ENCODE measurements around the gene TEC.
A peak's percentile ranks its signal among the peaks of the same experiment; 100 is the strongest.

Gene TEC

GRCh38 chr4:48163746-48164145 is 105.9 kb downstream of the TEC start:
- no peak overlapping the region for H3K4me3 ChIP-seq (ENCODE audit: low read length)
- H3K36me3 ChIP-seq (ENCODE audit: control insufficient read depth, insufficient read depth, low read length), result no peaks in the 10 kb centered on the region
- H3K27me3 ChIP-seq (ENCODE audit: control insufficient read depth, insufficient read depth, low read length), result no peaks in the 10 kb centered on the region
- no peak overlapping the region for H3K9ac ChIP-seq (ENCODE audit: low read length)
- H3K27ac ChIP-seq (ENCODE audit: low read depth, low read length), result no peak overlapping the region
- no peaks in the 10 kb centered on the region for H3K4me1 ChIP-seq (ENCODE audit: control insufficient read depth, insufficient read depth, low read length)

DNA sequence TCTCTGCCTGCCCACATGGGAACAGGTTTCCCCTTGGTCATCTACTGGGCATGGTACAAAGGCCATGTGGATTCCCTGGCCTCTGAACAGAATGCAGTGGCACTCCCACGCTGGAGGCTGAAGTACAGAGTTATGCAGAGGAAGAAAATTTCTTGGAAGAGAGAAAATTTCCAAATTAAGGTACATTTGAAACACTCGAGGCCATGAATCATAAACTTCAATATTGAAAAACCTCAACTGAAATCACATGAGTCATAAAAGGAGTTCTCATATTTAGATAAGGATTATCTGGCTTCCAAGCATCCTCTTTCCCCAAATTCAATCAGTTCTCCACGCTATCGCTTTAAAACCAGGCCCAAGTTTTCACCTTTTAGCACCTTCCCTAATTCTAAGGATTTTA is 107.5 kb downstream of the TEC start:
- H3K36me3 ChIP-seq (ENCODE audit: control insufficient read depth, insufficient read depth, low read length), result no peaks in the 10 kb centered on the region

DNA sequence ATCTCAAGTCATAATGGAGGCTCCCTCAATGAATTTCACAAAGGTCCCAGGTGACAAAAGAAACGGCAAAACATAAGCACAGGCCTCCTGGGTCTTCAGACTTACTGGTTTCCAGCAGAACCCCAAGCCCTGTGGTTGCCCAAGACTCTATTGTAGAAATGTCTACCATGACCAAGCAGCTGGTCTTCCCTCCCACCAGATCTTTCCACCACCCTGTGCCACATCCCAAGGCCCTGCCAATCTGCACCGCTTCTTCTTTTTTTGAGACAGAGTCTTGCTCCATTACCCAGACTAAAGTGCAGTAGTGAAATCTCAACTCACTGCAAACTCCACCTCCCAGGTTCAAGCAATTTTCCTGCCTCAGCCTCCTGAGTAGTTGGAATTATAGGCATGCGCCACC is 112.4 kb downstream of the TEC start:
- Histone ChIP-seq H3K4me3 (ENCODE audit: low read length) (no peak overlapping the region), H3K9ac (ENCODE audit: low read length) (no peak overlapping the region), H3K4me1 (ENCODE audit: control insufficient read depth, insufficient read depth, low read length) (no peaks in the 10 kb centered on the region), H3K27me3 (ENCODE audit: control insufficient read depth, insufficient read depth, low read length) (no peaks in the 10 kb centered on the region), H3K36me3 (ENCODE audit: control insufficient read depth, insufficient read depth, low read length) (peaks cover 4% of the 10 kb centered on the region), H3K27ac (ENCODE audit: low read depth, low read length) (no peak overlapping the region)

More for the DNA sequence above, 107.5 kb downstream of the TEC start:
- Histone ChIP-seq H3K27me3 (ENCODE audit: control insufficient read depth, insufficient read depth, low read length) (no peaks in the 10 kb centered on the region), H3K27ac (ENCODE audit: low read depth, low read length) (no peak overlapping the region), H3K4me1 (ENCODE audit: control insufficient read depth, insufficient read depth, low read length) (no peaks in the 10 kb centered on the region), H3K9ac (ENCODE audit: low read length) (no peak overlapping the region), H3K4me3 (ENCODE audit: low read length) (no peak overlapping the region)

DNA sequence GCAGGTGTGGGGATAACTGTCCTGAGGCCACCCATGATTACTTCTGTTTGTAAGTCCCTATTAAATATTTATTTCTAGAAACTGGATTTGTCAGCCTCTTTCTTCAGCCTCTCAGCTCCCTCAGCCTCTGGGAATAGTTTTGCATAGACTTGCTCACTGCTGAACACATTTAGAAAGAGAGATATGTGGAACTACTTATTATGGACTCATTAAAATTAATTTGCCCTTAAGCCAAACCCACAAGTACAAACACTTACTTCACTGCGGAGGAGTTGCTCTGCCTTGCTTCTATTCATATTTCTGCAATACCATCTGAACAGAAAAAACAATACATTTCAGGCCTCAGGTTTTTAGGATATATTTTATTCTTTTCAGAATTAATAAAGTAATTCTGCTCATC is 113.2 kb downstream of the TEC start:
- peaks cover 4% of the 10 kb centered on the region for H3K36me3 ChIP-seq (ENCODE audit: control insufficient read depth, insufficient read depth, low read length)
- no peaks in the 10 kb centered on the region for H3K27me3 ChIP-seq (ENCODE audit: control insufficient read depth, insufficient read depth, low read length)
- H3K4me3 ChIP-seq (ENCODE audit: low read length), result no peak overlapping the region
- H3K4me1 ChIP-seq (ENCODE audit: control insufficient read depth, insufficient read depth, low read length), result no peaks in the 10 kb centered on the region
- no peak overlapping the region for H3K9ac ChIP-seq (ENCODE audit: low read length)
- no peak overlapping the region for H3K27ac ChIP-seq (ENCODE audit: low read depth, low read length)

DNA sequence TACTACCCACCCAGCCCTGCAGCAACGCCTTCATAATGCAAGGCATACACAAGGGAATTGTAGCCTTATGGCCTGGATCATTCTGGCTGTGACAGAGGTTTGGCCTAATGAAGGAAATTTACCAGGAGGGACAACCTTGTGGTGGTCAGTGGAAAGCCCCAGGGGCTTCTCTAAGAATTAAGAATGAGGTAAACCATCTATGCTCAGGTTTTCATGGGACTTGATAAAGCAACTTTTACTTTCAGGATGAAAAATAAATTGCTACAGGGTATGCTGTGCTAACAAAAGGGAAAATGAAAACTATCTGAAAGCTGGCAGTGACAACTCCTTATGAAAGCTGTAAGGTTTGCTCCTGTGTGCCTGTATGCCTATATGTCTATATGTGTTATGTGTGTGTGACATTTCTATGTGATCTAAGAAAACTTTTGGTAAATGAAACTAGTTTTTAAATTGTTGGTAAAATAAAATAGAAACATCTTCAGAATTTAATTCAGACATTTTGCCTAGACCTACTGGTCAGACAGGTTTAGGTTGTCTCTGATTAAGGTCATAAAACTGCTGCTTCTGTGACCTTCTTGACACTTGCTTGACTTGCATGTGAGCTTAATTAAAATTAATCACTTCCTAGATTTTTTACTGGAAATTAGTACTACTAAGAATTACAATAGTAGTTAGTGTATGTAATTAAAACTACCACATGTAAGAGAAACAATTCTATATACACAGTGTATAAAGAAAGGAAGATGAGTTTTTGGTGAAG is 115.7 kb downstream of the TEC start:
- Histone ChIP-seq H3K4me1 (ENCODE audit: control insufficient read depth, insufficient read depth, low read length) (no peaks in the 10 kb centered on the region), H3K4me3 (ENCODE audit: low read length) (no peak overlapping the region)

DNA sequence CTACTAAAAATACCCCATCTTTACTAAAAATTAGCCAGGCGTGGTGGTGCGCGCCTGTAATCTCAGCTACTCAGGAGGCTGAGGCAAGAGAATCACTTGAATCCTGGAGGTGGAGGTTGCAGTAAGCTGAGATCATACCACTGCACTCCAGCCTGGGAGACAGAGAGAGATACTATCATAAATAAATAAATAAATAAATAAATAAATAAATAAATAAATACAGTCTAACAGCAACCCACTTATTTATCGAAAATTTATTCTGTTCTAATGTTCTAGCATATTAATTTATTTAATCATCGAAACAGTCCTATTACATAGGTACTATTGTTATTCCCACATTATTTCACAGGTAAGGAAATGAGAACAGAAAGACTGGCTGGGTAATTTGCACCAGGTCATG is 117.4 kb downstream of the TEC start:
- Histone ChIP-seq H3K27me3 (ENCODE audit: control insufficient read depth, insufficient read depth, low read length) (no peaks in the 10 kb centered on the region), H3K4me3 (ENCODE audit: low read length) (no peak overlapping the region), H3K4me1 (ENCODE audit: control insufficient read depth, insufficient read depth, low read length) (no peaks in the 10 kb centered on the region), H3K9ac (ENCODE audit: low read length) (no peak overlapping the region), H3K27ac (ENCODE audit: low read depth, low read length) (no peak overlapping the region), H3K36me3 (ENCODE audit: control insufficient read depth, insufficient read depth, low read length) (peaks cover 4% of the 10 kb centered on the region)

More for the DNA sequence above, 115.7 kb downstream of the TEC start:
- Histone ChIP-seq H3K27ac (ENCODE audit: low read depth, low read length) (no peak overlapping the region), H3K27me3 (ENCODE audit: control insufficient read depth, insufficient read depth, low read length) (no peaks in the 10 kb centered on the region), H3K36me3 (ENCODE audit: control insufficient read depth, insufficient read depth, low read length) (peaks cover 4% of the 10 kb centered on the region), H3K9ac (ENCODE audit: low read length) (no peak overlapping the region)

GRCh38 chr4:48149827-48150370 is 119.7 kb downstream of the TEC start:
- Histone ChIP-seq H3K27ac (ENCODE audit: low read depth, low read length) (no peak overlapping the region), H3K9ac (ENCODE audit: low read length) (no peak overlapping the region), H3K36me3 (ENCODE audit: control insufficient read depth, insufficient read depth, low read length) (no peaks in the 10 kb centered on the region), H3K4me3 (ENCODE audit: low read length) (no peak overlapping the region), H3K4me1 (ENCODE audit: control insufficient read depth, insufficient read depth, low read length) (no peaks in the 10 kb centered on the region), H3K27me3 (ENCODE audit: control insufficient read depth, insufficient read depth, low read length) (no peaks in the 10 kb centered on the region)

GRCh38 chr4:48147621-48148020 is 122.0 kb downstream of the TEC start:
- no peaks in the 10 kb centered on the region for H3K27me3 ChIP-seq (ENCODE audit: control insufficient read depth, insufficient read depth, low read length)
- no peaks in the 10 kb centered on the region for H3K36me3 ChIP-seq (ENCODE audit: control insufficient read depth, insufficient read depth, low read length)
- no peak overlapping the region for H3K9ac ChIP-seq (ENCODE audit: low read length)
- no peak overlapping the region for H3K4me3 ChIP-seq (ENCODE audit: low read length)
- H3K4me1 ChIP-seq (ENCODE audit: control insufficient read depth, insufficient read depth, low read length), result no peaks in the 10 kb centered on the region
- H3K27ac ChIP-seq (ENCODE audit: low read depth, low read length), result no peak overlapping the region

DNA sequence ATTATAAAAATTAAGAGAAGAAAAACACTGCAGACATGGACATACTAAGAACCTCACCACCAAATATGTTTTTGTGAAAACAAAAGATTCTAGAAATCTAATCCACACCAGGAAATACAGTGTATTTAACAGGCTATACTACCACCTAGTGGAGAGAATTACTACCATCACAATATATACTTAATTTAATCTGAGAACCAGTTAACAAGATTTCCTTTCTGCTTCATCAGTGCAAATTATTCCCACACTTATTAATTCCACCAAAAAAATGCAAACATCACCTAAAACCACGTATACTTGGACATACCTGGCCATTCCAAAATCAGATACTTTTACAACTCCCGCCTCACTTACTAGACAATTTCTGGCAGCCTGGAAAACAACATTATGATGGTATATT is 128.6 kb downstream of the TEC start:
- Histone ChIP-seq H3K4me3 (ENCODE audit: low read length) (no peak overlapping the region), H3K9ac (ENCODE audit: low read length) (no peak overlapping the region), H3K27me3 (ENCODE audit: control insufficient read depth, insufficient read depth, low read length) (no peaks in the 10 kb centered on the region), H3K36me3 (ENCODE audit: control insufficient read depth, insufficient read depth, low read length) (no peaks in the 10 kb centered on the region), H3K4me1 (ENCODE audit: control insufficient read depth, insufficient read depth, low read length) (no peaks in the 10 kb centered on the region), H3K27ac (ENCODE audit: low read depth, low read length) (no peak overlapping the region)

DNA sequence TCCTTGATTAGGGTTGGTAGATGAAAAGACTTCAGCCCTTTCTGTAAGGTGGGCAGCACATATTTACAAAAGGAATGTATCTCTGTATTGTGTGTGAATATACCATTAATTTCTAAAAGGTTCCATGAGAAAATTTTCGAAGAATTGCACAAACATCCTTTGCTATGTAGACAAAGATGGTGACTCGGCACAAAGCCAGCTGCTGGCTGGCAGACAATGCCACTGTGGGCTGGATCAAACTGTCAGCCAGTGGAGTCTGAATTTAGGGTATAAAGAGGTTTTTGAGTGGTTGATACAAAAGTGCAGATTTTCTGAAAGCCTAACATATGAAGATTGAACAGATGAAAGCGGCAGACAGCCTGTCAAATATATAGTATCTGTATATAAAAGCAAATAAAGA is 129.9 kb downstream of the TEC start:
- Histone ChIP-seq H3K27me3 (ENCODE audit: control insufficient read depth, insufficient read depth, low read length) (no peaks in the 10 kb centered on the region), H3K4me1 (ENCODE audit: control insufficient read depth, insufficient read depth, low read length) (no peaks in the 10 kb centered on the region), H3K27ac (ENCODE audit: low read depth, low read length) (no peak overlapping the region), H3K4me3 (ENCODE audit: low read length) (no peak overlapping the region), H3K36me3 (ENCODE audit: control insufficient read depth, insufficient read depth, low read length) (no peaks in the 10 kb centered on the region), H3K9ac (ENCODE audit: low read length) (peak overlapping the region; percentile 2)

GRCh38 chr4:48138936-48139335 is 130.7 kb downstream of the TEC start:
- H3K36me3 ChIP-seq (ENCODE audit: control insufficient read depth, insufficient read depth, low read length), result no peaks in the 10 kb centered on the region
- no peak overlapping the region for H3K9ac ChIP-seq (ENCODE audit: low read length)
- no peak overlapping the region for H3K27ac ChIP-seq (ENCODE audit: low read depth, low read length)
- H3K27me3 ChIP-seq (ENCODE audit: control insufficient read depth, insufficient read depth, low read length), result no peaks in the 10 kb centered on the region
- H3K4me1 ChIP-seq (ENCODE audit: control insufficient read depth, insufficient read depth, low read length), result no peaks in the 10 kb centered on the region
- no peak overlapping the region for H3K4me3 ChIP-seq (ENCODE audit: low read length)

DNA sequence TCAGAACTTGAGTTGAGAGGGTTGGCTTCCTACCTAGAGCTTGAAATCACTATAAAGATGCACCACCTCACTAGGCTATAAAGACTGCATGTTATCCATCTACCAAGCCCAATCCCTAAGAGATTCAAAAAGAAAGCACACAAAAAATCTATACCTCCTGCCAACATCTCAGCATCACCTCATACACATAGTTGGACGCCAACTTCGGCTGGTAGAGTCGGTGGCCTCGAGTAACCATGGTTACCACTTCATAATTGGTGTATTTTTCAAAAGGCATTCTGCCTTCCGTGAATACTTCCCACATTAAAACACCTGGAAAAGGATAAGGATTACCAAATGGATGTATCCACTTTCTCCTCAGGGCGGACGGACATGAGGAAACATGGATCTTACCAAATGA is 131.1 kb downstream of the TEC start:
- Histone ChIP-seq H3K27me3 (ENCODE audit: control insufficient read depth, insufficient read depth, low read length) (no peaks in the 10 kb centered on the region), H3K4me3 (ENCODE audit: low read length) (no peak overlapping the region), H3K27ac (ENCODE audit: low read depth, low read length) (no peak overlapping the region), H3K36me3 (ENCODE audit: control insufficient read depth, insufficient read depth, low read length) (no peaks in the 10 kb centered on the region), H3K4me1 (ENCODE audit: control insufficient read depth, insufficient read depth, low read length) (no peaks in the 10 kb centered on the region), H3K9ac (ENCODE audit: low read length) (no peak overlapping the region)

GRCh38 chr4:48137846-48138245 is 131.8 kb downstream of the TEC start:
- Histone ChIP-seq H3K4me3 (ENCODE audit: low read length) (no peak overlapping the region), H3K4me1 (ENCODE audit: control insufficient read depth, insufficient read depth, low read length) (no peaks in the 10 kb centered on the region), H3K36me3 (ENCODE audit: control insufficient read depth, insufficient read depth, low read length) (no peaks in the 10 kb centered on the region), H3K9ac (ENCODE audit: low read length) (no peak overlapping the region), H3K27ac (ENCODE audit: low read depth, low read length) (no peak overlapping the region), H3K27me3 (ENCODE audit: control insufficient read depth, insufficient read depth, low read length) (no peaks in the 10 kb centered on the region)
